Liver (tissue), 9 donors: Measurements from ENCODE around the gene IHH. TPM values are rescaled to one million over a fixed set of nuclear protein-coding genes. Genes with fewer than 3 reads are reported as not detected.

Source experiments
- DNase-seq: peaks from one replicate; pipeline ENCODE4 v3.0.0-alpha.2; 2017; ENCODE audit warnings: low spot score
- H3K27ac ChIP-seq, 2 donors: one replicate each; pipeline ENCODE4 v1.7.0; 2013; ENCODE audit warnings: inconsistent platforms in 2 of 2, low read length in 2 of 2, control low read depth in 1 of 2, low read depth in 1 of 2, mild to moderate bottlenecking in 1 of 2
- H3K27me3 ChIP-seq, 4 donors: one replicate each; pipeline versions ENCODE4 v1.6.1 to v1.7.0; 2013; ENCODE audit warnings: low read length in 3 of 4, inconsistent platforms in 1 of 4, mild to moderate bottlenecking in 1 of 4, moderate library complexity in 1 of 4; ENCODE audit not compliant: control insufficient read depth in 4 of 4, insufficient read depth in 4 of 4
- H3K36me3 ChIP-seq, 4 donors: one replicate each; pipeline versions ENCODE4 v1.6.1 to v1.7.0; 2013; ENCODE audit warnings: low read length in 3 of 4, mild to moderate bottlenecking in 3 of 4, low read depth in 1 of 4, moderate library complexity in 1 of 4; ENCODE audit not compliant: control insufficient read depth in 4 of 4, insufficient read depth in 3 of 4
- H3K4me1 ChIP-seq, 4 donors: one replicate each; pipeline versions ENCODE4 v1.6.1 to v1.7.0; 2013; ENCODE audit warnings: low read length in 3 of 4, mild to moderate bottlenecking in 3 of 4, moderate library complexity in 1 of 4; ENCODE audit not compliant: control insufficient read depth in 4 of 4, insufficient read depth in 4 of 4
- H3K4me3 ChIP-seq, 3 donors: one replicate each; pipeline versions ENCODE4 v1.6.1 to v1.7.0; 2013; ENCODE audit warnings: low read length in 3 of 3, control low read depth in 1 of 3, low read depth in 1 of 3, mild to moderate bottlenecking in 1 of 3
- H3K9ac ChIP-seq, 2 donors: one replicate each; pipeline ENCODE4 v1.7.0; 2013; ENCODE audit warnings: low read length in 2 of 2, mild to moderate bottlenecking in 2 of 2, moderate library complexity in 2 of 2, control low read depth in 1 of 2, low read depth in 1 of 2
- H3K9me3 ChIP-seq, 4 donors: one replicate each; pipeline versions ENCODE4 v1.6.1 to v1.7.0; 2013; ENCODE audit warnings: low read length in 3 of 4; ENCODE audit not compliant: control insufficient read depth in 4 of 4
- EGR1 ChIP-seq, 2 donors: IDR thresholded peaks; 2 replicates each; pipeline ENCODE4 v1.6.1; 2016 to 2018; ENCODE audit warnings: antibody characterized with exemption in 2 of 2, low read depth in 2 of 2
- FOXA1 ChIP-seq: IDR thresholded peaks from 2 replicates; pipeline ENCODE4 v1.6.1; 2016; ENCODE audit warnings: antibody characterized with exemption
- FOXA2 ChIP-seq: IDR thresholded peaks from 2 replicates; pipeline ENCODE4 v1.6.1; 2016; ENCODE audit warnings: antibody characterized with exemption
- GABPA ChIP-seq, 2 donors: IDR thresholded peaks in 1 of 2; conservative IDR thresholded peaks in 1 of 2; 2 replicates each; pipeline ENCODE4 v1.6.1; 2016; ENCODE audit warnings: antibody characterized with exemption in 2 of 2, mild to moderate bottlenecking in 1 of 2, moderate library complexity in 1 of 2
- HNF4A ChIP-seq, 2 donors: conservative IDR thresholded peaks; 2 replicates each; pipeline ENCODE4 v1.6.1; 2016; ENCODE audit warnings: antibody characterized with exemption in 2 of 2, mild to moderate bottlenecking in 2 of 2
- HNF4G ChIP-seq: IDR thresholded peaks from 2 replicates; pipeline ENCODE4 v1.6.1; 2016; ENCODE audit warnings: antibody characterized with exemption
- JUND ChIP-seq, 2 donors: IDR thresholded peaks; 2 replicates each; pipeline ENCODE4 v1.6.1; 2016; ENCODE audit warnings: antibody characterized with exemption in 2 of 2
- RAD21 ChIP-seq, 2 donors: IDR thresholded peaks; 2 replicates each; pipeline ENCODE4 v1.6.1; 2016; ENCODE audit warnings: antibody characterized with exemption in 2 of 2, mild to moderate bottlenecking in 2 of 2
- RXRA ChIP-seq, 2 donors: IDR thresholded peaks; 2 replicates each; pipeline ENCODE4 v1.6.1; 2017 to 2018; ENCODE audit warnings: antibody characterized with exemption in 2 of 2, mild to moderate bottlenecking in 1 of 2
- SP1 ChIP-seq: IDR thresholded peaks from 2 replicates; pipeline ENCODE4 v1.6.1; 2018; ENCODE audit warnings: antibody characterized with exemption, mild to moderate bottlenecking
- TAF1 ChIP-seq: conservative IDR thresholded peaks from 2 replicates; pipeline ENCODE4 v1.6.1; 2016; ENCODE audit warnings: antibody characterized with exemption, mild to moderate bottlenecking
- YY1 ChIP-seq: IDR thresholded peaks from 2 replicates; pipeline ENCODE4 v1.6.1; 2016; ENCODE audit warnings: antibody characterized with exemption, mild to moderate bottlenecking
- WGBS: extraction: QIAGEN DNeasy Blood & Tissue Kit; methylation state at CpG from one replicate; pipeline ENCODE4 v1.1.7; 2013; 5-methylcytosine and 5-hydroxymethylcytosine counted together
- polyA plus RNA-seq, 2 donors: library from polyadenylated mRNA; stranded (reverse) in 1 of 2; unstranded in 1 of 2; fragments of 200-250 nt in 1 of 2; fragments of >200 nt in 1 of 2; fragmentation: Nextera tagmentation in 1 of 2; extraction: Ambion mirVana in 1 of 2; gene quantifications; one replicate each; pipeline versions ENCODE4 v1.2.1 to v1.2.3, GENCODE V29; 2013 to 2015
- total RNA-seq, 2 donors: library from RNA; depleted of rRNA; stranded (reverse); fragments of >200 nt; gene quantifications; one replicate each; pipeline ENCODE4 v1.2.3, GENCODE V29; 2014
- TF ChIP-seq, protein P1 (sequence below): IDR thresholded peaks from 2 replicates; pipeline ENCODE4 v1.6.1; 2016; ENCODE audit warnings: antibody characterized with exemption
- TF ChIP-seq, protein P2 (sequence below): IDR thresholded peaks from 2 replicates; pipeline ENCODE4 v1.6.1; 2016; ENCODE audit warnings: antibody characterized with exemption, mild to moderate bottlenecking
- TF ChIP-seq, protein P3 (sequence below): IDR thresholded peaks from 2 replicates; pipeline ENCODE4 v1.6.1; 2016; ENCODE audit warnings: antibody characterized with exemption
- TF ChIP-seq, protein P4 (sequence below): IDR thresholded peaks from 2 replicates; pipeline ENCODE4 v1.6.1; 2016; ENCODE audit warnings: antibody characterized with exemption
- TF ChIP-seq, protein P5 (sequence below): fragments of 150-350 bp; IDR thresholded peaks from 2 replicates; pipeline ENCODE4 v1.5.1; 2017; ENCODE audit warnings: improper control_type of control experiment, low read depth, low read length; ENCODE audit not compliant: missing input control
- donor health status: healthy.
- donor health status: healthy.
- donor health status: healthy.
- donor health status: healthy.
- donor health status: healthy.

Gene IHH
- total and polyA plus RNA-seq, 4 donors = 0.51 to 2.4 (median 0.79) TPM

DNA sequence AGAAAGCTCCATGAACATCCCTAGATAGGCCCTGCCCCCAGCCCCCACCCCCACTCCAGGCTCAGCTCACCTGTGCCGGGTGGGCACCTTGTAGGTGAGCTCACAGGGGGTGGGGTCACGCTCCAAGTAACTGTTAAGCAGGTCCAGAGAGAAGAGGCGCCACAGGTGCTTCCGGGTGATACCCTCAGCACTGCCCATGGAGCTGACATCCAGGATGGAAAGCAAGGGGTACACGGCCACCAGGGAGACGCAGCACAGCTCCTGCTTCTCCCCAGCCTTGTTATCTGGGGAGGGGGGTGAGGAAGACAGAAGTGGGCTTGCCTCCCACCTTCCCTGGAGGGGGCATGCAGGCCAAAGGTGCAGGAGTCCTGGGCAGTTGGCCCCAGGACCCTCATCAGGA, 41.3 kb downstream of the IHH start (continued):
- TF ChIP-seq JUND (IDR thresholded peaks at IDR 0.05) = no peak

DNA sequence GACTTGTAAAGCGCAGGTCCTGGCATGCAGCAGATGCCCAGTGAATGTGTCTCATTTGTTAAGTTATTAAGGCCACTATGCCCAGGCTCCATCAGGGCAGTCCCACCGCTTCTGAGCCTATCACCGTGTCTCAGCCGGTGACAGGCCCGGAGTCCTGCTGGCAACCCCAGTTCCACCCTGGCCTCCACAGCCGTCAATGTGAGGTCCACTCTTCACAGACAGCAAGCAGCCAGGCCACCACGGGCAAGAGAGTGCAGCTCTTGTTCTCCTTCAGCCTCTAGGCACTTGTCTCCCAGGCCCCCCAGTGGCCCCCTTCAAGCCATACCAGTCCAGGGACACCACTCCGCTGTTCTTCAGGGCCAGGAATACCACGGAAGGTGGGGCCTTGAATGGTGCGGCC, 42.0 kb downstream of the IHH start:
- 87% methylated on average over 10 of the region's 10 CpGs for WGBS
- no peak for DNase-seq
- TF ChIP-seq, protein P1, sequence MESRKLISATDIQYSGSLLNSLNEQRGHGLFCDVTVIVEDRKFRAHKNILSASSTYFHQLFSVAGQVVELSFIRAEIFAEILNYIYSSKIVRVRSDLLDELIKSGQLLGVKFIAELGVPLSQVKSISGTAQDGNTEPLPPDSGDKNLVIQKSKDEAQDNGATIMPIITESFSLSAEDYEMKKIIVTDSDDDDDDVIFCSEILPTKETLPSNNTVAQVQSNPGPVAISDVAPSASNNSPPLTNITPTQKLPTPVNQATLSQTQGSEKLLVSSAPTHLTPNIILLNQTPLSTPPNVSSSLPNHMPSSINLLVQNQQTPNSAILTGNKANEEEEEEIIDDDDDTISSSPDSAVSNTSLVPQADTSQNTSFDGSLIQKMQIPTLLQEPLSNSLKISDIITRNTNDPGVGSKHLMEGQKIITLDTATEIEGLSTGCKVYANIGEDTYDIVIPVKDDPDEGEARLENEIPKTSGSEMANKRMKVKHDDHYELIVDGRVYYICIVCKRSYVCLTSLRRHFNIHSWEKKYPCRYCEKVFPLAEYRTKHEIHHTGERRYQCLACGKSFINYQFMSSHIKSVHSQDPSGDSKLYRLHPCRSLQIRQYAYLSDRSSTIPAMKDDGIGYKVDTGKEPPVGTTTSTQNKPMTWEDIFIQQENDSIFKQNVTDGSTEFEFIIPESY = no peak
- TF ChIP-seq SP1 (no peak), RAD21 (IDR thresholded peaks at IDR 0.05) (no peak), FOXA1 (no peak), FOXA2 (no peak), HNF4G (no peak), YY1 (no peak)
- TF ChIP-seq, protein P2, sequence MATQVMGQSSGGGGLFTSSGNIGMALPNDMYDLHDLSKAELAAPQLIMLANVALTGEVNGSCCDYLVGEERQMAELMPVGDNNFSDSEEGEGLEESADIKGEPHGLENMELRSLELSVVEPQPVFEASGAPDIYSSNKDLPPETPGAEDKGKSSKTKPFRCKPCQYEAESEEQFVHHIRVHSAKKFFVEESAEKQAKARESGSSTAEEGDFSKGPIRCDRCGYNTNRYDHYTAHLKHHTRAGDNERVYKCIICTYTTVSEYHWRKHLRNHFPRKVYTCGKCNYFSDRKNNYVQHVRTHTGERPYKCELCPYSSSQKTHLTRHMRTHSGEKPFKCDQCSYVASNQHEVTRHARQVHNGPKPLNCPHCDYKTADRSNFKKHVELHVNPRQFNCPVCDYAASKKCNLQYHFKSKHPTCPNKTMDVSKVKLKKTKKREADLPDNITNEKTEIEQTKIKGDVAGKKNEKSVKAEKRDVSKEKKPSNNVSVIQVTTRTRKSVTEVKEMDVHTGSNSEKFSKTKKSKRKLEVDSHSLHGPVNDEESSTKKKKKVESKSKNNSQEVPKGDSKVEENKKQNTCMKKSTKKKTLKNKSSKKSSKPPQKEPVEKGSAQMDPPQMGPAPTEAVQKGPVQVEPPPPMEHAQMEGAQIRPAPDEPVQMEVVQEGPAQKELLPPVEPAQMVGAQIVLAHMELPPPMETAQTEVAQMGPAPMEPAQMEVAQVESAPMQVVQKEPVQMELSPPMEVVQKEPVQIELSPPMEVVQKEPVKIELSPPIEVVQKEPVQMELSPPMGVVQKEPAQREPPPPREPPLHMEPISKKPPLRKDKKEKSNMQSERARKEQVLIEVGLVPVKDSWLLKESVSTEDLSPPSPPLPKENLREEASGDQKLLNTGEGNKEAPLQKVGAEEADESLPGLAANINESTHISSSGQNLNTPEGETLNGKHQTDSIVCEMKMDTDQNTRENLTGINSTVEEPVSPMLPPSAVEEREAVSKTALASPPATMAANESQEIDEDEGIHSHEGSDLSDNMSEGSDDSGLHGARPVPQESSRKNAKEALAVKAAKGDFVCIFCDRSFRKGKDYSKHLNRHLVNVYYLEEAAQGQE = no peak
- no peak overlapping the region for H3K27ac ChIP-seq
- no peak overlapping the region for H3K9ac ChIP-seq
- H3K4me3 ChIP-seq = no peak overlapping the region
- H3K27me3 ChIP-seq = no peaks in the 10 kb centered on the region
- H3K9me3 ChIP-seq = no peaks in the 10 kb centered on the region
- H3K4me1 ChIP-seq = no peaks in the 10 kb centered on the region
- no peaks in the 10 kb centered on the region for H3K36me3 ChIP-seq

DNA sequence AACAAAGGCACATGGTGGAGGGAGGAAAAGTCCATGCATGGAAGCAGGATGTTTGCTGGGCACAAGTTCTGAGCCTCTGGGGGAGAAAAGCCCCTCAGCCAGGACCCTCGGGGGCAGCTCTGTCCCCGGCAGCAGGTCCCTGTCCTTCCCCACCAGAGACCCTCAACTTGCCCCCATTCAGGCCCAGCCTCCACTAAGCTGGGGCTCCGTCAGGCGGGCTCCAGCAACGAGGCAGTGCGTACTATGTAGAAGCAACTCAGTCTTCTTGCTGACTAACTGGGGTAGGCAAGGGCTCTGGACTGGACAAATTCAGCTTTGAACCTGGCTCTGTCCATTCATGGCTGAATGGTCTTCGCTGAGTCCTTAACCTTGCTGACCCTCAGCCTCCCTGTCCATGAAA, 42.4 kb downstream of the IHH start:
- H3K36me3 ChIP-seq = no peaks in the 10 kb centered on the region
- no peak overlapping the region for H3K27ac ChIP-seq
- H3K4me3 ChIP-seq = no peak overlapping the region
- WGBS = 84% methylated on average over 7 of the region's 7 CpGs
- no peak overlapping the region for H3K9ac ChIP-seq
- H3K27me3 ChIP-seq = no peaks in the 10 kb centered on the region
- no peaks in the 10 kb centered on the region for H3K9me3 ChIP-seq
- DNase-seq = no peak
- no peaks in the 10 kb centered on the region for H3K4me1 ChIP-seq
- TF ChIP-seq, protein P3, sequence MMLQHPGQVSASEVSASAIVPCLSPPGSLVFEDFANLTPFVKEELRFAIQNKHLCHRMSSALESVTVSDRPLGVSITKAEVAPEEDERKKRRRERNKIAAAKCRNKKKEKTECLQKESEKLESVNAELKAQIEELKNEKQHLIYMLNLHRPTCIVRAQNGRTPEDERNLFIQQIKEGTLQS = no peak
- TF ChIP-seq SP1 = no peak
- no peak for TF ChIP-seq GABPA (IDR thresholded peaks at IDR 0.05 in 1 of 2, conservative IDR thresholded peaks at IDR 0.05 in 1 of 2)
- TF ChIP-seq RAD21 (IDR thresholded peaks at IDR 0.05) = no peak
- TF ChIP-seq, protein P4, sequence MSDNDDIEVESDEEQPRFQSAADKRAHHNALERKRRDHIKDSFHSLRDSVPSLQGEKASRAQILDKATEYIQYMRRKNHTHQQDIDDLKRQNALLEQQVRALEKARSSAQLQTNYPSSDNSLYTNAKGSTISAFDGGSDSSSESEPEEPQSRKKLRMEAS = no peak
- no peak for TF ChIP-seq HNF4A (conservative IDR thresholded peaks at IDR 0.05)
- TF ChIP-seq RXRA (IDR thresholded peaks at IDR 0.05) = no peak
- TF ChIP-seq EGR1 (IDR thresholded peaks at IDR 0.05; ENCODE audit: low read depth in 2 of 2) = no peak
- TF ChIP-seq HNF4G = no peak
- TF ChIP-seq FOXA1 = no peak
- TF ChIP-seq, protein P2 = no peak
- no peak for TF ChIP-seq YY1
- no peak for TF ChIP-seq FOXA2
- TF ChIP-seq, protein P1 = no peak
- TF ChIP-seq, protein P5, sequence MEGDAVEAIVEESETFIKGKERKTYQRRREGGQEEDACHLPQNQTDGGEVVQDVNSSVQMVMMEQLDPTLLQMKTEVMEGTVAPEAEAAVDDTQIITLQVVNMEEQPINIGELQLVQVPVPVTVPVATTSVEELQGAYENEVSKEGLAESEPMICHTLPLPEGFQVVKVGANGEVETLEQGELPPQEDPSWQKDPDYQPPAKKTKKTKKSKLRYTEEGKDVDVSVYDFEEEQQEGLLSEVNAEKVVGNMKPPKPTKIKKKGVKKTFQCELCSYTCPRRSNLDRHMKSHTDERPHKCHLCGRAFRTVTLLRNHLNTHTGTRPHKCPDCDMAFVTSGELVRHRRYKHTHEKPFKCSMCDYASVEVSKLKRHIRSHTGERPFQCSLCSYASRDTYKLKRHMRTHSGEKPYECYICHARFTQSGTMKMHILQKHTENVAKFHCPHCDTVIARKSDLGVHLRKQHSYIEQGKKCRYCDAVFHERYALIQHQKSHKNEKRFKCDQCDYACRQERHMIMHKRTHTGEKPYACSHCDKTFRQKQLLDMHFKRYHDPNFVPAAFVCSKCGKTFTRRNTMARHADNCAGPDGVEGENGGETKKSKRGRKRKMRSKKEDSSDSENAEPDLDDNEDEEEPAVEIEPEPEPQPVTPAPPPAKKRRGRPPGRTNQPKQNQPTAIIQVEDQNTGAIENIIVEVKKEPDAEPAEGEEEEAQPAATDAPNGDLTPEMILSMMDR = no peak
- no peak for TF ChIP-seq TAF1
- TF ChIP-seq JUND (IDR thresholded peaks at IDR 0.05) = no peak
